Suprapubic skin (tissue), 4 donors: ENCODE data around the gene CHD2. TPM values are rescaled to one million over a fixed set of nuclear protein-coding genes. Genes with fewer than 3 reads are reported as not detected.

ENCODE experiments used
- DNase-seq, 2 donors: peaks; one replicate each; pipeline ENCODE4 v3.0.0-alpha.2; 2019; ENCODE audit warnings: low spot score in 2 of 2
- H3K27ac ChIP-seq: fragments of 200-600 bp; sonication (generic); one replicate; pipeline ENCODE4 v1.5.1; 2019
- H3K27me3 ChIP-seq: fragments of 200-600 bp; sonication (generic); one replicate; pipeline ENCODE4 v1.5.1; 2019
- H3K36me3 ChIP-seq: fragments of 200-600 bp; sonication (generic); one replicate; pipeline ENCODE4 v1.5.1; 2019
- H3K4me1 ChIP-seq: fragments of 200-600 bp; sonication (generic); one replicate; pipeline ENCODE4 v1.5.1; 2019
- H3K4me3 ChIP-seq: fragments of 200-600 bp; sonication (generic); one replicate; pipeline ENCODE4 v1.5.1; 2019; ENCODE audit warnings: mild to moderate bottlenecking
- H3K9me3 ChIP-seq: fragments of 200-600 bp; sonication (generic); one replicate; pipeline ENCODE4 v1.5.1; 2019
- EP300 ChIP-seq: sonication (generic); formaldehyde crosslinking; IDR thresholded peaks from one replicate; pipeline ENCODE4 v1.6.1; 2017; ENCODE audit warnings: antibody characterized with exemption
- POLR2A ChIP-seq, 2 donors: fragments of 450-650 bp; IDR thresholded peaks; one replicate each; pipeline ENCODE4 v1.6.1; 2017; ENCODE audit warnings: antibody characterized with exemption in 2 of 2, mild to moderate bottlenecking in 2 of 2, moderate library complexity in 2 of 2
- POLR2AphosphoS5 ChIP-seq, 3 donors: sonication (generic); formaldehyde crosslinking; IDR thresholded peaks; one replicate each; pipeline ENCODE4 v1.6.1; 2017; ENCODE audit warnings: antibody characterized with exemption in 3 of 3
- WGBS: methylation state at CpG from one replicate; pipeline ENCODE4 v1.1.5; 2018; 5-methylcytosine and 5-hydroxymethylcytosine counted together
- total RNA-seq, 4 donors: library from RNA; depleted of rRNA; stranded (reverse); fragments of >200 nt; gene quantifications; one replicate each; pipeline ENCODE4 v1.1.0, GENCODE V29; 2016
- TF ChIP-seq, protein P1 (sequence below), 2 donors: fragments of 200-600 bp in 1 of 2; fragments of 450-650 bp in 1 of 2; sonication (generic) in 1 of 2; IDR thresholded peaks; one replicate each; pipeline ENCODE4 v1.5.1; 2016 to 2019; ENCODE audit warnings: antibody characterized with exemption in 2 of 2, mild to moderate bottlenecking in 1 of 2, moderate library complexity in 1 of 2

CHD2 gene
- total RNA-seq, 4 donors from 2014 or later = 93.3 to 319 (median 127) TPM

DNA sequence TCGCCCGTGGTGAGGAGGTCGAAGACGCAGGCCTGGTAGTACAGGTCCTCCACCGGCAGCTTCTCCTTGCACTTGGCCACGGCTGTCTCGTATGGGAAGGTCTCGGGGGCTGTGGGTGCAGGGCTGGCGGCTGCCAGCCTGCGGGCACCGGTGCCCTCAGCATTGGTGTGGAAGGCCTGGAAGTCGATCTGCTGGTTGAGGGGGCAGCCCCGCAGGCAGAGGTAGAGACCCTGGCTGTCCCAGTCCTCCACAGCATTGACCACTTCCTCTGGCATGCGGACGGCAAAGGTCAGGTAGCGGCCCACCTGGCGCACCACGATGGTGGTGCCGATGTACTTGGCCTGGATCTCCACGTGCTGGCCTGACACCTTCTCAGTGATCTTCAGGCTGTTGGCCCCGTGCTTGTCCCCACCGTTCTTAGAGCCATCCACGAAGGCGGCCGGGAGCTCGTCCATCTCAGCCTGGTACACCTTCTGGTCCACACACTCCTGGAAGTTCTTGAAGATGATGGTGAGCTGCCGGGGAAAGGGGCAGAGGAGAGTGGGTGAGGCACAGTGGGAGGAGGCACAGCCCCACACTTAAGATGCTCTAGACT is 145.2 kb downstream of the CHD2 start:
- no peak overlapping the region for H3K27ac ChIP-seq
- H3K36me3 ChIP-seq = peaks cover 41% of the 10 kb centered on the region
- peak in 1 of 2 donors; percentile 70 for DNase-seq
- TF ChIP-seq, protein P1, sequence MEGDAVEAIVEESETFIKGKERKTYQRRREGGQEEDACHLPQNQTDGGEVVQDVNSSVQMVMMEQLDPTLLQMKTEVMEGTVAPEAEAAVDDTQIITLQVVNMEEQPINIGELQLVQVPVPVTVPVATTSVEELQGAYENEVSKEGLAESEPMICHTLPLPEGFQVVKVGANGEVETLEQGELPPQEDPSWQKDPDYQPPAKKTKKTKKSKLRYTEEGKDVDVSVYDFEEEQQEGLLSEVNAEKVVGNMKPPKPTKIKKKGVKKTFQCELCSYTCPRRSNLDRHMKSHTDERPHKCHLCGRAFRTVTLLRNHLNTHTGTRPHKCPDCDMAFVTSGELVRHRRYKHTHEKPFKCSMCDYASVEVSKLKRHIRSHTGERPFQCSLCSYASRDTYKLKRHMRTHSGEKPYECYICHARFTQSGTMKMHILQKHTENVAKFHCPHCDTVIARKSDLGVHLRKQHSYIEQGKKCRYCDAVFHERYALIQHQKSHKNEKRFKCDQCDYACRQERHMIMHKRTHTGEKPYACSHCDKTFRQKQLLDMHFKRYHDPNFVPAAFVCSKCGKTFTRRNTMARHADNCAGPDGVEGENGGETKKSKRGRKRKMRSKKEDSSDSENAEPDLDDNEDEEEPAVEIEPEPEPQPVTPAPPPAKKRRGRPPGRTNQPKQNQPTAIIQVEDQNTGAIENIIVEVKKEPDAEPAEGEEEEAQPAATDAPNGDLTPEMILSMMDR (IDR thresholded peaks at IDR 0.05) = no peak
- H3K9me3 ChIP-seq = no peaks in the 10 kb centered on the region
- peaks cover 43% of the 10 kb centered on the region for H3K4me1 ChIP-seq
- H3K27me3 ChIP-seq = no peaks in the 10 kb centered on the region
- no peak overlapping the region for H3K4me3 ChIP-seq
- WGBS = over 99% methylated on average over 22 of the region's 27 CpGs

- peaks cover 47% of the 10 kb centered on the region for H3K36me3 ChIP-seq
- DNase-seq = no peak
These were observed 146.0 kb downstream of the CHD2 start for GRCh38 chr15:93046120-93046519.

GRCh38 chr15:93046721-93047120 is 146.6 kb downstream of the CHD2 start:
- H3K27me3 ChIP-seq = no peaks in the 10 kb centered on the region
- H3K4me3 ChIP-seq = no peak overlapping the region
- peaks cover 53% of the 10 kb centered on the region for H3K36me3 ChIP-seq
- no peaks in the 10 kb centered on the region for H3K9me3 ChIP-seq
- WGBS = 78% methylated on average over 5 of the region's 7 CpGs
- H3K4me1 ChIP-seq = peaks cover 50% of the 10 kb centered on the region
- no peak overlapping the region for H3K27ac ChIP-seq
- TF ChIP-seq POLR2AphosphoS5 (IDR thresholded peaks at IDR 0.05) (no peak), EP300 (no peak), POLR2A (IDR thresholded peaks at IDR 0.05) (no peak)
- TF ChIP-seq, protein P1 (IDR thresholded peaks at IDR 0.05) = no peak
- DNase-seq = no peak

More at GRCh38 chr15:93046120-93046519, 146.0 kb downstream of the CHD2 start:
- H3K27me3 ChIP-seq = no peaks in the 10 kb centered on the region
- TF ChIP-seq POLR2AphosphoS5 (IDR thresholded peaks at IDR 0.05) (no peak), EP300 (no peak)
- no peak overlapping the region for H3K4me3 ChIP-seq
- 97% methylated on average over 4 of the region's 4 CpGs for WGBS
- peaks cover 48% of the 10 kb centered on the region for H3K4me1 ChIP-seq
- H3K9me3 ChIP-seq = no peaks in the 10 kb centered on the region
- H3K27ac ChIP-seq = no peak overlapping the region

DNA sequence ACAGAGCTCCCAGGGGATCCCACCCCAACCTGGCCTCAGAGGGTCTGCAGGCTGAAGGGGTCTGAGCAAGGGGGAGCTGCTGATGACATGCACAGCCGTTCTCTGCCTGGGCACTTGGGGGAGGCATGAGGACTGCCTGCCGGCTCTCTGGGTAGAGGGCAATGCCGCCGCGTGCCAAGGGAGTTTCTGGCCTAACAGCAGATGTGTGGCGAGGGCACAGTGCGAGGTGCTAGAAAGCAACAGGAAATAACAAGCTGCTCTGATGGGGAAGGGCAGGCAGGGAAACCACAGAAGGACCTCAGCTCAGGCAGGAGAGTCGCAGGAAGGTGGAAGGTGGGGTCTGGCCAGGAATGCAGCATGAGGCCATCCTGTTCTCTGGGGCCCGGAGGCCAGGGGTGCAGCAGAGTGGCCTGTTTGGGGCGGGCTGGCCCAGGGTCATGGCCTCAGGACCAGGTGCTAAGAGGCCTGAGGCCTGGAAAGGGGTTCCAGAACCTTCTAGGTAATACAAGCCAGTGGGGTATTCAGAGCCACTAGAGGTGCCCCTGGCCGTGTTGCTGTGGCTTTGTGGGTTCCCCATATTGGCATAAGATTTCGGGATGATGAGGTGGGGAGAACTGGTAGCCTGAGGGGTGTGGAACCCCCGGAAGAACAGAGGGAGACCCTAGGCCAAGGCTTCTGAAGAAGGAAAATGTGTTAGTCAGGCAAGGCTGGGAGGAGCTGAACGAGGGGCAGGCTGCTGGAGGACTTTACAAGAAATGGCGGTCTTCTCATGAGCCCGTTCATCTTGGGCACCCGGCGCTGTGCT is 147.7 kb downstream of the CHD2 start:
- peak in 1 of 2 donors; percentile 72 for DNase-seq
- H3K9me3 ChIP-seq = no peaks in the 10 kb centered on the region
- WGBS = 81% methylated on average over 16 of the region's 18 CpGs
- peaks cover 60% of the 10 kb centered on the region for H3K36me3 ChIP-seq
- H3K4me3 ChIP-seq = no peak overlapping the region
- H3K4me1 ChIP-seq = peaks cover 46% of the 10 kb centered on the region
- TF ChIP-seq EP300 (no peak), POLR2AphosphoS5 (IDR thresholded peaks at IDR 0.05) (no peak), POLR2A (IDR thresholded peaks at IDR 0.05) (no peak)
- TF ChIP-seq, protein P1 (IDR thresholded peaks at IDR 0.05) = no peak
- no peaks in the 10 kb centered on the region for H3K27me3 ChIP-seq
- no peak overlapping the region for H3K27ac ChIP-seq

DNA sequence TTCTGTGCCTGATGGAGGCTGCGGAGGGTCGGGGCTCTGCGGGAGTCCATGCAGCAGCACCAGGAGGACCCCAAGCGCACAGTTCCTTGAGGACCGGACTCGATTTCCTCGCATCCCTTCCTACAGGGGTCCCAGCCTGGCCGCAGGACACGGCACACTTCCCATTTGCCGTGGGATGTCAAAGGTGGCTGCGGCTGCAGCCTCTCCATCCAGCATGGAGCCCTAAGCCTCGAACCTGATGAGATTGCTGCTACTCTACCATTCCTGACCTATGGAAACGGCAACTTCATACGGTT is 148.2 kb downstream of the CHD2 start:
- H3K27ac ChIP-seq = no peak overlapping the region
- no peaks in the 10 kb centered on the region for H3K9me3 ChIP-seq
- WGBS = 81% methylated on average over 14 of the region's 14 CpGs
- no peaks in the 10 kb centered on the region for H3K27me3 ChIP-seq
- no peak for TF ChIP-seq POLR2A (IDR thresholded peaks at IDR 0.05)
- TF ChIP-seq, protein P1 (IDR thresholded peaks at IDR 0.05) = no peak
- no peak for TF ChIP-seq EP300
- TF ChIP-seq POLR2AphosphoS5 (IDR thresholded peaks at IDR 0.05) = no peak
- H3K4me3 ChIP-seq = no peak overlapping the region
- H3K36me3 ChIP-seq = peaks cover 57% of the 10 kb centered on the region
- no peak for DNase-seq
- peaks cover 43% of the 10 kb centered on the region for H3K4me1 ChIP-seq
